Progenitor cell of endocrine pancreas (in vitro differentiated cells): ENCODE measurements around the gene PLCE1. TPM values are rescaled to one million over a fixed set of nuclear protein-coding genes. Genes with fewer than 3 reads are reported as not detected.
A peak's percentile ranks its signal among the peaks of the same experiment; 100 is the strongest.

Experiments
- DNase-seq: peaks from one replicate; pipeline ENCODE4 v3.0.0; 2021; ENCODE audit warnings: low spot score; ENCODE audit not compliant: unreplicated experiment
- H3K27ac Mint-ChIP-seq: 2 replicates; pipeline ENCODE4 v1.8.0; 2021; ENCODE audit warnings: mild to moderate bottlenecking, moderate library complexity, mixed read lengths
- H3K27me3 Mint-ChIP-seq: 2 replicates; pipeline ENCODE4 v1.8.0; 2021; ENCODE audit warnings: mixed read lengths
- H3K36me3 Mint-ChIP-seq: 2 replicates; pipeline ENCODE4 v1.8.0; 2022; ENCODE audit warnings: mixed read lengths; ENCODE audit not compliant: insufficient read depth
- H3K4me1 Mint-ChIP-seq: 2 replicates; pipeline ENCODE4 v1.8.0; 2021; ENCODE audit warnings: low read depth, mixed read lengths
- H3K4me3 Mint-ChIP-seq: 2 replicates; pipeline ENCODE4 v1.8.0; 2021; ENCODE audit warnings: low read depth, mild to moderate bottlenecking, moderate library complexity, mixed read lengths
- H3K9me3 Mint-ChIP-seq: 2 replicates; pipeline ENCODE4 v1.8.0; 2021; ENCODE audit warnings: low read depth, mixed read lengths
- CTCF ChIP-seq: fragments of 200-600 bp; sonication (generic); IDR thresholded peaks from one replicate; pipeline ENCODE4 v1.5.0; 2021; ENCODE audit warnings: antibody characterized with exemption, mild to moderate bottlenecking; ENCODE audit not compliant: unreplicated experiment
- total RNA-seq: library from RNA; stranded (reverse); gene quantifications from 2 replicates; pipeline ENCODE4 v1.2.1, GENCODE V29; 2021

The PLCE1 gene
- total RNA-seq, 1 donor from 2014 or later: 14.1 TPM

GRCh38 chr10:93999401-93999851 lies 5.7 kb downstream of the PLCE1 start:
- Mint-ChIP-seq H3K36me3 (peaks cover 7% of the 10 kb centered on the region), H3K9me3 (no peaks in the 10 kb centered on the region), H3K27ac (peak overlapping the region; percentile 87), H3K27me3 (peaks cover 17% of the 10 kb centered on the region), H3K4me3 (no peak overlapping the region), H3K4me1 (peaks cover 36% of the 10 kb centered on the region)
- no peak for DNase-seq
- no peak for TF ChIP-seq CTCF

- H3K27ac Mint-ChIP-seq: peak overlapping the region; percentile 37
- peaks cover 7% of the 10 kb centered on the region for H3K36me3 Mint-ChIP-seq
- H3K27me3 Mint-ChIP-seq: peaks cover 6% of the 10 kb centered on the region
- no peak for DNase-seq
- H3K4me1 Mint-ChIP-seq: peaks cover 36% of the 10 kb centered on the region
- no peak overlapping the region for H3K4me3 Mint-ChIP-seq
- no peak for TF ChIP-seq CTCF
- no peaks in the 10 kb centered on the region for H3K9me3 Mint-ChIP-seq
Observed at GRCh38 chr10:94000638-94001415, 7.1 kb downstream of the PLCE1 start.

GRCh38 chr10:94001416-94001810 lies 7.7 kb downstream of the PLCE1 start:
- no peaks in the 10 kb centered on the region for H3K9me3 Mint-ChIP-seq
- DNase-seq: no peak
- peaks cover 36% of the 10 kb centered on the region for H3K4me1 Mint-ChIP-seq
- no peak overlapping the region for H3K27ac Mint-ChIP-seq
- H3K27me3 Mint-ChIP-seq: peaks cover under 1% of the 10 kb centered on the region
- TF ChIP-seq CTCF: no peak
- H3K36me3 Mint-ChIP-seq: peaks cover 4% of the 10 kb centered on the region
- H3K4me3 Mint-ChIP-seq: no peak overlapping the region

GRCh38 chr10:94002156-94002555 lies 8.4 kb downstream of the PLCE1 start:
- Mint-ChIP-seq H3K36me3 (peaks cover 4% of the 10 kb centered on the region), H3K4me1 (peaks cover 43% of the 10 kb centered on the region), H3K9me3 (no peaks in the 10 kb centered on the region), H3K4me3 (no peak overlapping the region), H3K27me3 (no peaks in the 10 kb centered on the region), H3K27ac (no peak overlapping the region)
- TF ChIP-seq CTCF: no peak
- DNase-seq: no peak

- Mint-ChIP-seq H3K27ac (no peak overlapping the region), H3K27me3 (no peaks in the 10 kb centered on the region), H3K4me3 (no peak overlapping the region), H3K9me3 (no peaks in the 10 kb centered on the region), H3K4me1 (peaks cover 45% of the 10 kb centered on the region), H3K36me3 (no peaks in the 10 kb centered on the region)
- DNase-seq: no peak
- TF ChIP-seq CTCF: no peak
Observed at GRCh38 chr10:94003488-94003887, 9.8 kb downstream of the PLCE1 start.
